Spleen (tissue), 7 donors: ENCODE measurements around the gene MYCN.

Source experiments
- POLR2A ChIP-seq, 3 donors: fragments of 450-650 bp; IDR thresholded peaks; one replicate each; pipeline ENCODE4 v1.5.1; 2017; ENCODE audit warnings: antibody characterized with exemption in 3 of 3, mild to moderate bottlenecking in 1 of 3
- POLR2AphosphoS5 ChIP-seq, 3 donors: sonication (generic); formaldehyde crosslinking; IDR thresholded peaks; one replicate each; pipeline ENCODE4 v1.5.1; 2017; ENCODE audit warnings: antibody characterized with exemption in 3 of 3
- TF ChIP-seq, protein P1 (sequence below), 11 experiments: fragments of 200-600 bp in 7 of 11; fragments of 450-650 bp in 4 of 11; sonication (generic) in 4 of 11; IDR thresholded peaks in 8 of 11; conservative IDR thresholded peaks in 3 of 11; 1 replicate in 7 of 11; 2 replicates in 4 of 11; pipeline versions ENCODE4 v1.4.0 to v1.8.0; 2016 to 2021; ENCODE audit warnings: antibody characterized with exemption in 11 of 11, inconsistent platforms in 4 of 11, mild to moderate bottlenecking in 1 of 11
- donor health status: DM: no; HTN: no; CAD: no; lungs with moderate emphysema.
- donor health status: DM: no; HTN: no; CAD: no.
- donor health status: DM: no; HTN: no; CAD: no.

DNA sequence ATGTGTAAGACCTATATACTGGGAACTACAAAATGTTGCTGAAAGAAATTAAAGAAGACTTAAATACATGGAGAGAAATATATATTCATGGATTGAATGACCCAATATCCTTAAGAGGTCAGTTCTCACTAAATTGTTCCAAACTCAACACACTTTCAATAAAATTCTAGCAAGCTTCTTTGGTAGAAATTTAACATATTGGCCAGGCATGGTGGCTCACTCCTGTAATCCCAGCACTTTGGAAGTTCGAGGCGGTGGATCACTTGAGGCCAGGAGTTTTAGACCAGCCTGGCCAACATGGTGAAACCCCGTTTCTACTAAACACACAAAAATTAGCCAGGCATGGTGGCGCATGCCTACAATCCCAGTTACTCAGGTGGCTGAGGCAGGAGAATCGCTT is 33.6 kb upstream of the MYCN start:
- TF ChIP-seq, protein P1, sequence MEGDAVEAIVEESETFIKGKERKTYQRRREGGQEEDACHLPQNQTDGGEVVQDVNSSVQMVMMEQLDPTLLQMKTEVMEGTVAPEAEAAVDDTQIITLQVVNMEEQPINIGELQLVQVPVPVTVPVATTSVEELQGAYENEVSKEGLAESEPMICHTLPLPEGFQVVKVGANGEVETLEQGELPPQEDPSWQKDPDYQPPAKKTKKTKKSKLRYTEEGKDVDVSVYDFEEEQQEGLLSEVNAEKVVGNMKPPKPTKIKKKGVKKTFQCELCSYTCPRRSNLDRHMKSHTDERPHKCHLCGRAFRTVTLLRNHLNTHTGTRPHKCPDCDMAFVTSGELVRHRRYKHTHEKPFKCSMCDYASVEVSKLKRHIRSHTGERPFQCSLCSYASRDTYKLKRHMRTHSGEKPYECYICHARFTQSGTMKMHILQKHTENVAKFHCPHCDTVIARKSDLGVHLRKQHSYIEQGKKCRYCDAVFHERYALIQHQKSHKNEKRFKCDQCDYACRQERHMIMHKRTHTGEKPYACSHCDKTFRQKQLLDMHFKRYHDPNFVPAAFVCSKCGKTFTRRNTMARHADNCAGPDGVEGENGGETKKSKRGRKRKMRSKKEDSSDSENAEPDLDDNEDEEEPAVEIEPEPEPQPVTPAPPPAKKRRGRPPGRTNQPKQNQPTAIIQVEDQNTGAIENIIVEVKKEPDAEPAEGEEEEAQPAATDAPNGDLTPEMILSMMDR (IDR thresholded peaks at IDR 0.05 in 8 of 11, conservative IDR thresholded peaks at IDR 0.05 in 3 of 11) = no peak
- TF ChIP-seq POLR2AphosphoS5 (IDR thresholded peaks at IDR 0.05) (no peak), POLR2A (IDR thresholded peaks at IDR 0.05) (no peak)
